SK-N-SH treated with all-trans-retinoic acid at 6 μM for 48 hours (cell line): ENCODE results near the gene PCDHA12.

Source experiments
- ATAC-seq: fragments of 200-7000 bp; cut with Tn5 transposase; 3 replicates; pipeline ENCODE4 v1.9.1; 2020; ENCODE audit warnings: mild to moderate bottlenecking, moderate library complexity
- ARNTL ChIP-seq: fragments of 450-650 bp; formaldehyde crosslinking; IDR thresholded peaks from 2 replicates; pipeline ENCODE4 v1.5.0; 2020; ENCODE audit warnings: low read depth, mild to moderate bottlenecking, moderate library complexity, borderline replicate concordance
- BACH2 ChIP-seq: fragments of 250-450 bp; sonication (Bioruptor Pico); IDR thresholded peaks from 2 replicates; pipeline ENCODE4 v1.9.0; 2021; ENCODE audit warnings: mild to moderate bottlenecking, borderline replicate concordance
- CREB5 ChIP-seq: fragments of 250-450 bp; sonication (Bioruptor Pico); IDR thresholded peaks from 2 replicates; pipeline ENCODE4 v1.5.1; 2020; ENCODE audit warnings: low read depth, mild to moderate bottlenecking, moderate library complexity
- CSDC2 ChIP-seq: fragments of 250-450 bp; sonication (Bioruptor Pico); IDR thresholded peaks from 2 replicates; pipeline ENCODE4 v1.5.0; 2020; ENCODE audit warnings: mild to moderate bottlenecking, moderate library complexity
- GLIS3 ChIP-seq: fragments of 250-450 bp; sonication (Bioruptor Pico); IDR thresholded peaks from 2 replicates; pipeline ENCODE4 v1.5.0; 2020; ENCODE audit warnings: mild to moderate bottlenecking, moderate library complexity
- ISL1 ChIP-seq: fragments of 250-450 bp; sonication (Bioruptor Pico); IDR thresholded peaks from 2 replicates; pipeline ENCODE4 v2.1.2; 2022; ENCODE audit warnings: mild to moderate bottlenecking, moderate library complexity
- PATZ1 ChIP-seq: fragments of 250-450 bp; sonication (Bioruptor Pico); IDR thresholded peaks from 2 replicates; pipeline ENCODE4 v1.8.0; 2020; ENCODE audit warnings: mild to moderate bottlenecking, moderate library complexity, borderline replicate concordance
- PPARA ChIP-seq: fragments of 250-450 bp; sonication (Bioruptor Pico); IDR thresholded peaks from 2 replicates; pipeline ENCODE4 v1.5.0; 2020; ENCODE audit warnings: mild to moderate bottlenecking, borderline replicate concordance
- RARB ChIP-seq: fragments of 250-450 bp; sonication (Bioruptor Pico); IDR thresholded peaks from 2 replicates; pipeline ENCODE4 v1.8.0; 2021; ENCODE audit warnings: mild to moderate bottlenecking, moderate library complexity
- SNAI2 ChIP-seq: fragments of 250-450 bp; sonication (Bioruptor Pico); IDR thresholded peaks from 2 replicates; pipeline ENCODE4 v1.5.0; 2020; ENCODE audit warnings: mild to moderate bottlenecking, moderate library complexity
- TCF4 ChIP-seq: fragments of 250-450 bp; sonication (Bioruptor Pico); IDR thresholded peaks from 2 replicates; pipeline ENCODE4 v1.8.0; 2021; ENCODE audit warnings: mild to moderate bottlenecking, moderate library complexity, borderline replicate concordance
- ZC3H10 ChIP-seq: fragments of 250-450 bp; sonication (Bioruptor Pico); IDR thresholded peaks from 2 replicates; pipeline ENCODE4 v1.5.1; 2021; ENCODE audit warnings: mild to moderate bottlenecking, moderate library complexity
- ZFP3 ChIP-seq: fragments of 250-450 bp; sonication (Bioruptor Pico); IDR thresholded peaks from 2 replicates; pipeline ENCODE4 v1.5.0; 2020; ENCODE audit warnings: mild to moderate bottlenecking, moderate library complexity
- ZFP30 ChIP-seq: fragments of 450-650 bp; formaldehyde crosslinking; IDR thresholded peaks from 2 replicates; pipeline ENCODE4 v1.5.0; 2022; ENCODE audit warnings: mild to moderate bottlenecking, moderate library complexity
- ZNF565 ChIP-seq: fragments of 450-650 bp; formaldehyde crosslinking; conservative IDR thresholded peaks from 2 replicates; pipeline ENCODE4 v1.5.0; 2020; ENCODE audit warnings: low read depth, mild to moderate bottlenecking, moderate library complexity
- ZNF70 ChIP-seq: fragments of 450-650 bp; formaldehyde crosslinking; IDR thresholded peaks from 2 replicates; pipeline ENCODE4 v1.5.0; 2020; ENCODE audit warnings: mild to moderate bottlenecking, moderate library complexity
- ZNF8 ChIP-seq: fragments of 450-650 bp; formaldehyde crosslinking; IDR thresholded peaks from 2 replicates; pipeline ENCODE4 v1.5.0; 2020; ENCODE audit warnings: mild to moderate bottlenecking, moderate library complexity
- TF ChIP-seq, protein P1 (sequence below): fragments of 250-450 bp; sonication (Bioruptor Pico); IDR thresholded peaks from 2 replicates; pipeline ENCODE4 v1.8.0; 2021; ENCODE audit warnings: low read depth, mild to moderate bottlenecking, moderate library complexity, borderline replicate concordance
- TF ChIP-seq, protein P2 (sequence below): fragments of 250-450 bp; sonication (Bioruptor Pico); IDR thresholded peaks from 2 replicates; pipeline ENCODE4 v1.5.0; 2020; ENCODE audit warnings: mild to moderate bottlenecking, moderate library complexity

Gene PCDHA12

DNA sequence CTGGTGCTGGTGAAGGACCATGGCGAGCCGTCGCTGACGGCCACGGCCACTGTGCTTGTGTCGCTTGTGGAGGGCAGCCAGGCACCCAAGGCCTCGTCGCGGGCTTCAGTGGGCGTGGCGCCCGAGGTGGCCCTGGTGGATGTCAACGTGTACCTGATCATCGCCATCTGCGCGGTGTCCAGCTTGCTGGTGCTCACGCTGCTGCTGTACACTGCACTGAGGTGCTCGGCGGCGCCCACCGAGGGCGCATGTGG is 17.2 kb upstream of the PCDHA12 start:
- TF ChIP-seq, protein P1, sequence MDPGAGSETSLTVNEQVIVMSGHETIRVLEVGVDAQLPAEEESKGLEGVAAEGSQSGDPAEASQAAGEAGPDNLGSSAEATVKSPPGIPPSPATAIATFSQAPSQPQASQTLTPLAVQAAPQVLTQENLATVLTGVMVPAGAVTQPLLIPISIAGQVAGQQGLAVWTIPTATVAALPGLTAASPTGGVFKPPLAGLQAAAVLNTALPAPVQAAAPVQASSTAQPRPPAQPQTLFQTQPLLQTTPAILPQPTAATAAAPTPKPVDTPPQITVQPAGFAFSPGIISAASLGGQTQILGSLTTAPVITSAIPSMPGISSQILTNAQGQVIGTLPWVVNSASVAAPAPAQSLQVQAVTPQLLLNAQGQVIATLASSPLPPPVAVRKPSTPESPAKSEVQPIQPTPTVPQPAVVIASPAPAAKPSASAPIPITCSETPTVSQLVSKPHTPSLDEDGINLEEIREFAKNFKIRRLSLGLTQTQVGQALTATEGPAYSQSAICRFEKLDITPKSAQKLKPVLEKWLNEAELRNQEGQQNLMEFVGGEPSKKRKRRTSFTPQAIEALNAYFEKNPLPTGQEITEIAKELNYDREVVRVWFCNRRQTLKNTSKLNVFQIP (CRISPR knock-in tag): no peak
- TF ChIP-seq ZNF70: no peak
- no peak for TF ChIP-seq CREB5 (CRISPR knock-in tag)
- no peak for TF ChIP-seq ISL1
- no peak for TF ChIP-seq PATZ1 (CRISPR knock-in tag)
- TF ChIP-seq, protein P2, sequence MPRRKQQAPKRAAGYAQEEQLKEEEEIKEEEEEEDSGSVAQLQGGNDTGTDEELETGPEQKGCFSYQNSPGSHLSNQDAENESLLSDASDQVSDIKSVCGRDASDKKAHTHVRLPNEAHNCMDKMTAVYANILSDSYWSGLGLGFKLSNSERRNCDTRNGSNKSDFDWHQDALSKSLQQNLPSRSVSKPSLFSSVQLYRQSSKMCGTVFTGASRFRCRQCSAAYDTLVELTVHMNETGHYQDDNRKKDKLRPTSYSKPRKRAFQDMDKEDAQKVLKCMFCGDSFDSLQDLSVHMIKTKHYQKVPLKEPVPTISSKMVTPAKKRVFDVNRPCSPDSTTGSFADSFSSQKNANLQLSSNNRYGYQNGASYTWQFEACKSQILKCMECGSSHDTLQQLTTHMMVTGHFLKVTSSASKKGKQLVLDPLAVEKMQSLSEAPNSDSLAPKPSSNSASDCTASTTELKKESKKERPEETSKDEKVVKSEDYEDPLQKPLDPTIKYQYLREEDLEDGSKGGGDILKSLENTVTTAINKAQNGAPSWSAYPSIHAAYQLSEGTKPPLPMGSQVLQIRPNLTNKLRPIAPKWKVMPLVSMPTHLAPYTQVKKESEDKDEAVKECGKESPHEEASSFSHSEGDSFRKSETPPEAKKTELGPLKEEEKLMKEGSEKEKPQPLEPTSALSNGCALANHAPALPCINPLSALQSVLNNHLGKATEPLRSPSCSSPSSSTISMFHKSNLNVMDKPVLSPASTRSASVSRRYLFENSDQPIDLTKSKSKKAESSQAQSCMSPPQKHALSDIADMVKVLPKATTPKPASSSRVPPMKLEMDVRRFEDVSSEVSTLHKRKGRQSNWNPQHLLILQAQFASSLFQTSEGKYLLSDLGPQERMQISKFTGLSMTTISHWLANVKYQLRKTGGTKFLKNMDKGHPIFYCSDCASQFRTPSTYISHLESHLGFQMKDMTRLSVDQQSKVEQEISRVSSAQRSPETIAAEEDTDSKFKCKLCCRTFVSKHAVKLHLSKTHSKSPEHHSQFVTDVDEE (CRISPR knock-in tag): no peak
- no peak for TF ChIP-seq PPARA
- TF ChIP-seq BACH2: no peak
- TF ChIP-seq ZFP3 (CRISPR knock-in tag): no peak
- TF ChIP-seq ARNTL (CRISPR knock-in tag): no peak
- TF ChIP-seq SNAI2 (CRISPR knock-in tag): no peak
- TF ChIP-seq ZNF8 (CRISPR knock-in tag): no peak
- TF ChIP-seq CSDC2 (CRISPR knock-in tag): no peak
- no peak for ATAC-seq

DNA sequence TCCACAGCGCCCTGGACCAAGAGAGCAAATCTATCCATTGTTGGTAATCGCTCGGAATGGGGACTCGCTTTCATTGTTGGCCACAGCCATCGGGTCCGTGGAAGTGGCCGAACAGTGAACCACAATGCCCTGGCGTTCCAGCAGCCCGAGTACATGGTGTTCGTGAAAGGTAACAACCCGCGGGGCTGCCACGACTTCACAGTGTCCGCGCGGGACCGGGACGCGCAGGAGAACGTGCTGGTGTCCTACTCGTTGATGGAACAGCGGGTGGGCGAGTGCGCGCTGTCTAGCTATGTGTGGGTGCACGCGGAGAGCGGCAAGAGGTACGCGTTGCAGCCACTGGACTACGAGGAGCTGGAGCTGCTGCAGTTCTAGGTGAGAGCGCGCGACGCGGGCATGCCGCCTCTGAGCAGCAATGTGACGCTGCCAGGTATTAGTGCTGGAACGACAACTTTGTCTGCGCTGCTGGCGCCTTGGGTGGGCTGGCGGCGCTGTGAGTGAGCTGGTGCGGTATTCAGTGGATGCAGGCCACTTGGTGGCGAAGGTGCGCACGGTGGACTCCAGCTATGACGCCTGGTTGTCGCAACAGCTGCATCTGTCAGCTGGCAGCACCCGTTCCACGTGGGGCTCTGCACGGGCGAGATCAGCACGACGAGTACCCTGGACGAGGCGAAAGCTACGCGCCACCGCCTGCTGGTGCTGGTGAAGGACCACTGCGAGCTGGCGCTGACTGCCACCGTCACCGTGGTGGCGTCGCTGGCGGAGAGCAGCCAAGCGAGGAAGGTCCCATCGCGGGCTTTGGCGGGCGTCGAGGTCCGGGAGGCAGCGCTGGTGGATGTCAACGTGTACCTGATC is 12.4 kb upstream of the PCDHA12 start:
- no peak for TF ChIP-seq BACH2
- TF ChIP-seq ZNF565 (CRISPR knock-in tag): no peak
- TF ChIP-seq, protein P2 (CRISPR knock-in tag): no peak
- TF ChIP-seq ZFP3 (CRISPR knock-in tag): no peak
- no peak for TF ChIP-seq RARB
- no peak for TF ChIP-seq CSDC2 (CRISPR knock-in tag)
- TF ChIP-seq ZNF8 (CRISPR knock-in tag): no peak
- no peak for ATAC-seq

GRCh38 chr5:140868721-140869554 is 6.2 kb upstream of the PCDHA12 start, which contains the start of gene PCDHA11:
Gene PCDHA11 (plus strand): TSS chr5:140868957. CDS start chr5:140869104, 147 bp downstream.
- ATAC-seq: no peak
- no peak for TF ChIP-seq ARNTL (CRISPR knock-in tag)
- no peak for TF ChIP-seq TCF4 (CRISPR knock-in tag)
- TF ChIP-seq ZC3H10: no peak
- TF ChIP-seq RARB: no peak
- no peak for TF ChIP-seq GLIS3 (CRISPR knock-in tag)
- TF ChIP-seq PPARA: no peak
- TF ChIP-seq SNAI2 (CRISPR knock-in tag): no peak
- TF ChIP-seq ZFP30 (CRISPR knock-in tag): no peak
